Panc1 (cell line): Measurements from ENCODE around the gene SCAF11. TPM values are rescaled to one million over a fixed set of nuclear protein-coding genes. Genes with fewer than 3 reads are reported as not detected.

Source experiments
- ATAC-seq: fragments of 200-7000 bp; cut with Tn5 transposase; 2 replicates; pipeline ENCODE4 v1.9.1; 2020; ENCODE audit warnings: mild to moderate bottlenecking, moderate library complexity
- BruUV-seq: library from RNA; stranded (reverse); fragments of 400-500 nt; replicated peaks from 2 replicates; lab custom pipeline; 2021; lab: Mats Ljungman, UMichigan
- CTCF ChIA-PET: fragments of 300-600 bp; sonication (Branson Sonifier 250); formaldehyde crosslinking; loops from one replicate; lab custom pipeline; 2022; ENCODE audit warnings: antibody characterized with exemption; lab: Charles Lee
- POLR2A ChIA-PET: fragments of 300-600 bp; sonication (Branson Sonifier 250); formaldehyde crosslinking; loops from one replicate; lab custom pipeline; 2022; ENCODE audit warnings: antibody characterized with exemption; lab: Charles Lee
- DNase-seq: peaks from one replicate; pipeline ENCODE4 v3.0.0-alpha.2; 2010; ENCODE audit warnings: low read depth, low spot score
- H3K27ac ChIP-seq: 2 replicates; pipeline ENCODE4 v1.5.1; 2011; ENCODE audit warnings: mild to moderate bottlenecking, low read length, inconsistent platforms
- H3K27me3 ChIP-seq: fragments of 200-500 bp; sonication (Bioruptor generic); 2 replicates; pipeline ENCODE4 v1.6.0; 2014; ENCODE audit warnings: low read length, inconsistent platforms; ENCODE audit not compliant: control insufficient read depth, insufficient read depth
- H3K36me3 ChIP-seq: fragments of 200-500 bp; sonication (Bioruptor generic); 2 replicates; pipeline ENCODE4 v1.5.1; 2014; ENCODE audit warnings: inconsistent platforms, mild to moderate bottlenecking, low read length, moderate library complexity; ENCODE audit not compliant: control insufficient read depth, insufficient read depth
- H3K4me1 ChIP-seq: 2 replicates; pipeline ENCODE4 v1.5.1; 2011; ENCODE audit warnings: inconsistent platforms, mild to moderate bottlenecking, low read length, moderate library complexity; ENCODE audit not compliant: control insufficient read depth, insufficient read depth
- H3K4me3 ChIP-seq, 2 experiments: 2 replicates each; pipeline ENCODE4 v1.5.1; 2011 to 2012; ENCODE audit warnings: low read depth in 2 of 2, low read length in 2 of 2, mild to moderate bottlenecking in 2 of 2, inconsistent platforms in 1 of 2, moderate library complexity in 1 of 2
- H3K9me3 ChIP-seq: fragments of 200-500 bp; sonication (Bioruptor generic); 2 replicates; pipeline ENCODE4 v1.5.1; 2014; ENCODE audit warnings: low read depth, mild to moderate bottlenecking, inconsistent platforms, low read length, moderate library complexity; ENCODE audit not compliant: control insufficient read depth, insufficient read depth
- POLR2AphosphoS5 ChIP-seq: IDR thresholded peaks from 2 replicates; pipeline ENCODE4 v1.6.1; 2012; ENCODE audit warnings: mild to moderate bottlenecking, low read depth, low read length, moderate library complexity
- SIN3A ChIP-seq: IDR thresholded peaks from 2 replicates; pipeline ENCODE4 v1.6.1; 2012; ENCODE audit warnings: low read depth, mild to moderate bottlenecking, low read length, moderate library complexity, borderline replicate concordance; ENCODE audit not compliant: insufficient read depth
- TCF7L2 ChIP-seq: IDR thresholded peaks from 2 replicates; pipeline ENCODE4 v1.6.1; 2011; ENCODE audit warnings: mild to moderate bottlenecking, low read depth, low read length, inconsistent platforms
- in situ Hi-C: cut with HindIII; loops from 2 replicates; pipeline ENCODE4 v1.10.0; 2016; ENCODE audit warnings: low sequenced_read_pairs, low pct_unique_long_range_greater_than_20kb
- intact Hi-C: fragments of 100-400 bp; cut with micrococcal nuclease; formaldehyde crosslinking; loops from one replicate; pipeline ENCODE4 v1.10.0; 2022; ENCODE audit not compliant: unreplicated experiment
- total RNA-seq: library from RNA; stranded (reverse); gene quantifications from one replicate; pipeline ENCODE4 v1.2.1, GENCODE V29; 2021; ENCODE audit not compliant: unreplicated experiment
- TF ChIP-seq, protein P1 (sequence below), 2 experiments: IDR thresholded peaks; 2 replicates each; pipeline ENCODE4 v1.6.1; 2011 to 2012; ENCODE audit warnings: low read depth in 2 of 2, control low read depth in 1 of 2, low read length in 1 of 2, mild to moderate bottlenecking in 1 of 2, moderate library complexity in 1 of 2; ENCODE audit not compliant: insufficient read depth in 1 of 2
- TF ChIP-seq, protein P2 (sequence below): fragments of 450-650 bp; IDR thresholded peaks from 2 replicates; pipeline ENCODE4 v1.5.1; 2017; ENCODE audit warnings: mild to moderate bottlenecking

The SCAF11 gene
- total RNA-seq, 1 experiment from 2014 or later: 98.3 TPM

DNA sequence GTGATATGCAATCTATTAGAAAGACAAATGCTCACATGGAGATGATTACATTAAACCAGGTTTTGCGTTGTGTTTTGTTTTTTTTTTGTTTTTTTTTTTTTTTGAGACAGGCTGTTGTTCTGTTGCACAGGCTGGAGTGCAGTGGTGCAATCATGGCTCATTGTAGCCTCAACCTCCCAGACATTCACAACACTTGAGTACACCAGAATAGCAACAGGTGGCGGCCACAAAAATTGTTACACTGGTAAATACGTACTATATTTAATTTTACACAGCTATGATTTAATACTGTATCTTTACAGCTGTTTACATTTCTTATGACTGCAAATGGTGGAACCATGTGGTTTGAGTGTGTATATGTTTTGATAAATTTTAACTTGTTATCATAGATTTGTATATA, 60.0 kb downstream of the SCAF11 start:
- H3K4me1 ChIP-seq: no peaks in the 10 kb centered on the region
- DNase-seq (no peak), ATAC-seq (no peak)
- no TSS peak for BruUV-seq
- peaks cover 63% of the 10 kb centered on the region for H3K36me3 ChIP-seq
- intact Hi-C loops (no loop called here), in situ Hi-C loops (no loop called here)
- ChIA-PET CTCF (no interaction called here), POLR2A (no interaction called here)
- no peaks in the 10 kb centered on the region for H3K9me3 ChIP-seq
- no peaks in the 10 kb centered on the region for H3K27me3 ChIP-seq
- TF ChIP-seq, protein P1, sequence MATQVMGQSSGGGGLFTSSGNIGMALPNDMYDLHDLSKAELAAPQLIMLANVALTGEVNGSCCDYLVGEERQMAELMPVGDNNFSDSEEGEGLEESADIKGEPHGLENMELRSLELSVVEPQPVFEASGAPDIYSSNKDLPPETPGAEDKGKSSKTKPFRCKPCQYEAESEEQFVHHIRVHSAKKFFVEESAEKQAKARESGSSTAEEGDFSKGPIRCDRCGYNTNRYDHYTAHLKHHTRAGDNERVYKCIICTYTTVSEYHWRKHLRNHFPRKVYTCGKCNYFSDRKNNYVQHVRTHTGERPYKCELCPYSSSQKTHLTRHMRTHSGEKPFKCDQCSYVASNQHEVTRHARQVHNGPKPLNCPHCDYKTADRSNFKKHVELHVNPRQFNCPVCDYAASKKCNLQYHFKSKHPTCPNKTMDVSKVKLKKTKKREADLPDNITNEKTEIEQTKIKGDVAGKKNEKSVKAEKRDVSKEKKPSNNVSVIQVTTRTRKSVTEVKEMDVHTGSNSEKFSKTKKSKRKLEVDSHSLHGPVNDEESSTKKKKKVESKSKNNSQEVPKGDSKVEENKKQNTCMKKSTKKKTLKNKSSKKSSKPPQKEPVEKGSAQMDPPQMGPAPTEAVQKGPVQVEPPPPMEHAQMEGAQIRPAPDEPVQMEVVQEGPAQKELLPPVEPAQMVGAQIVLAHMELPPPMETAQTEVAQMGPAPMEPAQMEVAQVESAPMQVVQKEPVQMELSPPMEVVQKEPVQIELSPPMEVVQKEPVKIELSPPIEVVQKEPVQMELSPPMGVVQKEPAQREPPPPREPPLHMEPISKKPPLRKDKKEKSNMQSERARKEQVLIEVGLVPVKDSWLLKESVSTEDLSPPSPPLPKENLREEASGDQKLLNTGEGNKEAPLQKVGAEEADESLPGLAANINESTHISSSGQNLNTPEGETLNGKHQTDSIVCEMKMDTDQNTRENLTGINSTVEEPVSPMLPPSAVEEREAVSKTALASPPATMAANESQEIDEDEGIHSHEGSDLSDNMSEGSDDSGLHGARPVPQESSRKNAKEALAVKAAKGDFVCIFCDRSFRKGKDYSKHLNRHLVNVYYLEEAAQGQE (IDR thresholded peaks at IDR 0.05; ENCODE audit: insufficient read depth in 1 of 2, low read depth in 2 of 2, low read length in 1 of 2): no peak
- TF ChIP-seq POLR2AphosphoS5 (no peak), TCF7L2 (no peak), SIN3A (no peak)
- TF ChIP-seq, protein P2, sequence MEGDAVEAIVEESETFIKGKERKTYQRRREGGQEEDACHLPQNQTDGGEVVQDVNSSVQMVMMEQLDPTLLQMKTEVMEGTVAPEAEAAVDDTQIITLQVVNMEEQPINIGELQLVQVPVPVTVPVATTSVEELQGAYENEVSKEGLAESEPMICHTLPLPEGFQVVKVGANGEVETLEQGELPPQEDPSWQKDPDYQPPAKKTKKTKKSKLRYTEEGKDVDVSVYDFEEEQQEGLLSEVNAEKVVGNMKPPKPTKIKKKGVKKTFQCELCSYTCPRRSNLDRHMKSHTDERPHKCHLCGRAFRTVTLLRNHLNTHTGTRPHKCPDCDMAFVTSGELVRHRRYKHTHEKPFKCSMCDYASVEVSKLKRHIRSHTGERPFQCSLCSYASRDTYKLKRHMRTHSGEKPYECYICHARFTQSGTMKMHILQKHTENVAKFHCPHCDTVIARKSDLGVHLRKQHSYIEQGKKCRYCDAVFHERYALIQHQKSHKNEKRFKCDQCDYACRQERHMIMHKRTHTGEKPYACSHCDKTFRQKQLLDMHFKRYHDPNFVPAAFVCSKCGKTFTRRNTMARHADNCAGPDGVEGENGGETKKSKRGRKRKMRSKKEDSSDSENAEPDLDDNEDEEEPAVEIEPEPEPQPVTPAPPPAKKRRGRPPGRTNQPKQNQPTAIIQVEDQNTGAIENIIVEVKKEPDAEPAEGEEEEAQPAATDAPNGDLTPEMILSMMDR: no peak
- no peak overlapping the region for H3K4me3 ChIP-seq
- H3K27ac ChIP-seq: no peak overlapping the region

DNA sequence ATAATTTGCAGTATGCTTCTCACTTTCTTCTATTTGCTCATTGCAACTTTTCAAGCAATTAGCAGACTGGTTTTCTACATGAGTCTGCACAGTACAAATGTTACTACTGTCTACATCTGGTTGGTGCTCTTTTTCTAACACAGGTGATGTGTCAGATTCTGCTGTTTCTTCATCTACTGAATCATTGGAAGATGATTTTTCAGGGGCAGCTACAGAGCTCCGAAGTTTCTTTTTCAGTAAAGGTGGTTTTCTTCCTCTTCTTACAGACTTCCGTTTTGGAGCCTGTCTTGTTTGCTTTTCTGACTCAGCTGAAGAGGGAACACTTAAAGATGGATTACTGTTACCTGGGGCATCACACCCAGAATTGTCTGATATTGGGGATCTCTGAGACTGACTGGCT, 62.1 kb downstream of the SCAF11 start:
- peaks cover 66% of the 10 kb centered on the region for H3K36me3 ChIP-seq
- ATAC-seq (no peak), DNase-seq (no peak)
- ChIA-PET POLR2A (no interaction called here), CTCF (no interaction called here)
- H3K27ac ChIP-seq: no peak overlapping the region
- H3K9me3 ChIP-seq: no peaks in the 10 kb centered on the region
- no peaks in the 10 kb centered on the region for H3K4me1 ChIP-seq
- H3K27me3 ChIP-seq: no peaks in the 10 kb centered on the region
- TF ChIP-seq, protein P2: no peak
- TF ChIP-seq SIN3A: no peak
- TF ChIP-seq POLR2AphosphoS5: no peak
- TF ChIP-seq, protein P1 (IDR thresholded peaks at IDR 0.05; ENCODE audit: insufficient read depth in 1 of 2, low read depth in 2 of 2, low read length in 1 of 2): no peak
- TF ChIP-seq TCF7L2: no peak
- intact Hi-C loops: no loop called here
- in situ Hi-C loops: no loop called here
- BruUV-seq: no TSS peak
- no peak overlapping the region for H3K4me3 ChIP-seq
